ENCODE measurements around the gene CCDC88B.

DNA sequence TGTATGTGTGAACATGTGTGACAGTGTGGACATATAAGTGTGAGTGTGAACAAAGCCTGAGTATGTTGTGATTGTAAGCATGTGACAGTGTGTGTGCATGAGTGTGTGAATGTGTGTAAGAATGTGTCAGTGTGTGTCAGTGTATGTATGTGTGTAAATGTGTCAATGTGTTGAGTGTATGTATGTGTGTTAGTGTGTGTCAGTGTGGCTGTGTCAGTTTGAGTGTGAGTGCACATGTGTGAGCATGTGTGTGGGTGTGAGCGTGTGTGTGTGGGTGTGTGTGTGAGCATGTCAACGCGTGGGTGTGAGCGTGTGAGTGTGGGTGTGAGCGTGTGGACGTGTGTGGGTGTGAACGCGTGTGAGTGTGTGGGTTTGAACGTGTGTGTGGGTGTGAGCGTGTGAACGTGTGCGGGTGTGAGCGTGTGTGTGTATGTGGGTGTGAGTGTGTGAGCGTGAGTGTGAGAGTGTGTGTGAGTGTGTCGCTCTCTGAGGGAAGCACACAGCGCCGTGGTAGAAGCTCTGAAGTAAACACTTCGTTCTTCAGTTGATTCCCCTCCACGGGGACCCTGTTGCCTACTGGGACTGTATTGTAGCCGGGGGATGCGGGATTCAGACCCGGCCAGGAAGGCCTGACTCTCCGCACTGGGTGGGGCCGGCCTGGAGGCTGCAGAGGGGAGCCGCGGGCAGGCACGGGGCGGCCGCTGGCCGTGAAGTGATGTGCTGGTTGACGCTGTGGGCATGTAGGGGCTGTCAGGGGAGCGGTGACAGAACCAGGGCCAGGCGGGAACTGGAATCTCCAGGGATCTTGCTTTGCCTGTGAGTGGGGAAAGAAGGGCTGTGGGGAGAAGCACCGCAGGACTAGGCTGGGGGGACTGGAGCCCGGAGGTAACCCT is 40.1 kb downstream of the CCDC88B start:
- TF ChIP-seq ATF3 (IDR thresholded peaks at IDR 0.05), result no peak
- TF ChIP-seq, protein P1, sequence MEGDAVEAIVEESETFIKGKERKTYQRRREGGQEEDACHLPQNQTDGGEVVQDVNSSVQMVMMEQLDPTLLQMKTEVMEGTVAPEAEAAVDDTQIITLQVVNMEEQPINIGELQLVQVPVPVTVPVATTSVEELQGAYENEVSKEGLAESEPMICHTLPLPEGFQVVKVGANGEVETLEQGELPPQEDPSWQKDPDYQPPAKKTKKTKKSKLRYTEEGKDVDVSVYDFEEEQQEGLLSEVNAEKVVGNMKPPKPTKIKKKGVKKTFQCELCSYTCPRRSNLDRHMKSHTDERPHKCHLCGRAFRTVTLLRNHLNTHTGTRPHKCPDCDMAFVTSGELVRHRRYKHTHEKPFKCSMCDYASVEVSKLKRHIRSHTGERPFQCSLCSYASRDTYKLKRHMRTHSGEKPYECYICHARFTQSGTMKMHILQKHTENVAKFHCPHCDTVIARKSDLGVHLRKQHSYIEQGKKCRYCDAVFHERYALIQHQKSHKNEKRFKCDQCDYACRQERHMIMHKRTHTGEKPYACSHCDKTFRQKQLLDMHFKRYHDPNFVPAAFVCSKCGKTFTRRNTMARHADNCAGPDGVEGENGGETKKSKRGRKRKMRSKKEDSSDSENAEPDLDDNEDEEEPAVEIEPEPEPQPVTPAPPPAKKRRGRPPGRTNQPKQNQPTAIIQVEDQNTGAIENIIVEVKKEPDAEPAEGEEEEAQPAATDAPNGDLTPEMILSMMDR (IDR thresholded peaks at IDR 0.05; ENCODE audit: low read depth, low read length, missing input control), result no peak
- TF ChIP-seq JUND (IDR thresholded peaks at IDR 0.05), result no peak
- TF ChIP-seq, protein P2, sequence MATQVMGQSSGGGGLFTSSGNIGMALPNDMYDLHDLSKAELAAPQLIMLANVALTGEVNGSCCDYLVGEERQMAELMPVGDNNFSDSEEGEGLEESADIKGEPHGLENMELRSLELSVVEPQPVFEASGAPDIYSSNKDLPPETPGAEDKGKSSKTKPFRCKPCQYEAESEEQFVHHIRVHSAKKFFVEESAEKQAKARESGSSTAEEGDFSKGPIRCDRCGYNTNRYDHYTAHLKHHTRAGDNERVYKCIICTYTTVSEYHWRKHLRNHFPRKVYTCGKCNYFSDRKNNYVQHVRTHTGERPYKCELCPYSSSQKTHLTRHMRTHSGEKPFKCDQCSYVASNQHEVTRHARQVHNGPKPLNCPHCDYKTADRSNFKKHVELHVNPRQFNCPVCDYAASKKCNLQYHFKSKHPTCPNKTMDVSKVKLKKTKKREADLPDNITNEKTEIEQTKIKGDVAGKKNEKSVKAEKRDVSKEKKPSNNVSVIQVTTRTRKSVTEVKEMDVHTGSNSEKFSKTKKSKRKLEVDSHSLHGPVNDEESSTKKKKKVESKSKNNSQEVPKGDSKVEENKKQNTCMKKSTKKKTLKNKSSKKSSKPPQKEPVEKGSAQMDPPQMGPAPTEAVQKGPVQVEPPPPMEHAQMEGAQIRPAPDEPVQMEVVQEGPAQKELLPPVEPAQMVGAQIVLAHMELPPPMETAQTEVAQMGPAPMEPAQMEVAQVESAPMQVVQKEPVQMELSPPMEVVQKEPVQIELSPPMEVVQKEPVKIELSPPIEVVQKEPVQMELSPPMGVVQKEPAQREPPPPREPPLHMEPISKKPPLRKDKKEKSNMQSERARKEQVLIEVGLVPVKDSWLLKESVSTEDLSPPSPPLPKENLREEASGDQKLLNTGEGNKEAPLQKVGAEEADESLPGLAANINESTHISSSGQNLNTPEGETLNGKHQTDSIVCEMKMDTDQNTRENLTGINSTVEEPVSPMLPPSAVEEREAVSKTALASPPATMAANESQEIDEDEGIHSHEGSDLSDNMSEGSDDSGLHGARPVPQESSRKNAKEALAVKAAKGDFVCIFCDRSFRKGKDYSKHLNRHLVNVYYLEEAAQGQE (IDR thresholded peaks at IDR 0.05), result no peak

Data from liver (tissue), 3 donors.